ENCODE results near the gene NKX2-3.

Gene NKX2-3

DNA sequence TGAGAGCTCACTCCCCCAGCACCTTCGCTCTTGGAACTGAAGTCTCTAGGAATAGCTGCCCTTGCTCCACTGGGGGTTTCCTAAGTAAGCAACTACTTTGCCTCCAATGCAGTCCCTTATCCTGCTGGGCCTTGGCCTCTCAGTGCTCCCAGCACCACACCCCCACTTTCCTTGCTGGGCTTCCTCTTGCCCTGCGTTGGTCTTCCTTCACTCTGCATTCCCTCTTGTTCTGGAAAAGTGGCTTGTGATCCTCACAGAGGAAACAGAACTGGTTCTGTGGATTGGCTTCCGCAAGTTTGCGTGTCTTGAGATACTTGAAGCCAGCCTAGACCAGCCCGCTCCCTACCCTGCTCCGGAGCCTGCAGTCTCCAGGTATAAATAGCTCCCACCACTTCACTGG is 6.4 kb downstream of the NKX2-3 start:
- DNase-seq = no peak

DNA sequence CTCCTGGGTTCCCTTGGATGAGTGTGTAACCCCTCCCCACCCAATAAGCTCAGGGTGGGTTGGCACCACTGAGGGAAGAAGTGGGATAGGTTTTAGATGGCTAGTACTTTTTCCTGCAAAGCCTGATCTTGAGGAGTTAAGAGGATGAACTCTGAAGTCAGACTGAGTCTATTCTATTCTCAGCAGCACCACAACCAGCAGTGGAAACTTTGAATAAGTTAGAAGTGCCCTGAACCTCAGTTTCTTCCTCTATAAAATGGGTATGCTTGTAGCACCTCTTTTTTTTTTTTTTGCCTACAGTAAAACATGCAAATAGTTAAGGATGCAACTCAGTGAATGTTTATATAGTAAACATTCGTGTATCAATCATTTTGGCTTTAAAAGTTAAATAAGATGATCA is 7.1 kb downstream of the NKX2-3 start:
- DNase-seq = no peak

DNA sequence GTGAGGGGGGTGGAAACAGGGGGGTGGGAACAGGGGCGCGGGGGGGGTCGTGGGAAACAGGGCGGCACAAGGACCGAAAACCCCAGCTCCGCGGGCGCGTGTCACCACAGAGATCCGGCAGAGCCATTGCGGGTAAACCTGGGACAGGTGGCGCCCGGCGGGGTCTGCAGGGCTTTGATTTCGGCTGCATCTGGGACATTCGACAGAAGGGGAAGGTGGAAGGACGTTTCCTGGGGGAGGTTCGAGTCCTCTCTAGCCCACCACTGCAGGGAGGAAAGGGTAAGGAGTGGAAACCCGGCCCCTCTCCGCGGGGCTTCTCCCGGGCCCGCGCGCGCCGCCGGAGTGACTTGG is 7.5 kb downstream of the NKX2-3 start:
- DNase-seq = no peak

DNA sequence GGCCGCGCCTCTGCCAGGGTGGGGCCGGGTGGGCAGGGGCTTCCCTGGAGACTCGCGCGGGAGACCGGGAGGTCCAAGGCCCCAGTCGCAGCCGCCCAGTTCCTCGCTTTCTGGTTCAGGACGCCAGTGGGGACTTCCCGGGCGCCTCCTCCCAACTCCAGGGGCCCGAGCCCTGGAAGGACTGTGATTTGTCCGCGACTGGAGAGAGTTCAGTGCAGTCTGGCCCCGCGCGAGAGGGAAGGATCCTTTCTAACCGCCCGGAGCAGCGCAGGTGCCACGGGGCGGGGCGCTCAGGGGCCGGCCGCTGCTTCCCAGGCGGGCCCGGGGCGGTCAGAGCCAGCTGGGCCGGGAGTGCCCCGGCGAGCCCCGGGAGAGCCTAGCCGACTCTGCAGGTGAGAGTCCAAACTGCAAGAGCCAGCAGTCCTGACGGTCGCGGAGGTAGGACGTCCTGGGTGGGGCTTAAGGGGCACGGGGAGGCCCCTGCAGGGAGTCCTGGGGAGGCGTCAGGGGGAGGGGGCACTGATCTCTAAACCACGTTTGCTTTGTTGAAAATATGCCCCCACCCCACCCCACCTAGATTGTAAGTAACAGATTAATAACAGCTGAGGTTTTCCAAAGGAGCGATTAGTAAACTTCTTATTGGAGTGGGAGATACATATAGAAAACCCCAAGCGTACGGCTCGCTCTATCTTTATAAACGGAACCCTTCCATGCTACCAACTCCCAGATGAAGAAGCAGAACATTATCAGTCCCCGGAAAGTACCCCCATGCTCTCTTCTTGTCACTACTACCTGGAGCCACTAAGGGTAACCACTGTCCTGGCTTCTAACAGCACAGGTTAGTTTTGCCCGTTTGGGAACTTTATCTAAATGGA is 8.2 kb downstream of the NKX2-3 start:
- DNase-seq = no peak

DNA sequence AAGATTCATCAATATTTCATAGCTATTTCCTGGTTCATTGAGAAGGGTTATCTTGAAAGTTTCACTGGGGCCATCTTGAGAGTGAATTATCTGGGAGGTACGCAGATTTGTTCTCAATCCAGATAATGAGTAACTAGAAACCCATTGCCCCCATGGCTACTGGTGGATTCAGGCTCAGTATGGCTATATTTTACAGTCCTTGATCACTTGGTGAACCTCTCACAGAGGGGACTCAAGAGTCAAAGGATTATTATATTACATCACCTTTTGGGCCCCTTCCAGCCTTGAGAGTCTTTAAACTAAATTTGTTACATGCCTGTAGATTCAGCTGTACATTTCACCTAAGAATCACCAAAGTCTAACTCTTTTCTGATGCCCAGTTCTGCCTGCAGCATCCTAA is 11.6 kb downstream of the NKX2-3 start:
- no peak for DNase-seq

DNA sequence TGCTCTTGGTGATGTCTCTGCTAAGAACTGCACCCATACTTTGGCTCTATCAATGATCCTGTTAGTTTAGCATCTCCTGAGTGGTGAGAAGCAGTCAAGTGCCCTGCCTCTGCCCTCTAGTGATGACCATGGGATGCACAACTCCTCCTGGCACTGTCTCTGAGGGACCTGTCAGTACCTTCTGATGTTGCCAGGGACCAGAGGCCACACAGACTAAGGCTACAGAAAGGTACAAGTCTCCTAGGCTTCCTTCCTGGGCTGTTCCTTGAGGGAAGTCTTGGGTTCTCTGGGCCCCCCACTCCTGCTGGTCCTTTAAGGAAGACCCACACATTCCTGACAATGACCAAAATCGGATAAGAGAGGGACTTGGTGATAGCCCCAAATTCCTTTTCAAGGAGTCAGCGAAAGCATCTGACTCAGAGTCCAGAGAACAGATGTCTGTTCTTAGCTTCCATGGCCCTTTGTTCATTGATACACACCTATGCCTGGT is 15.3 kb downstream of the NKX2-3 start:
- DNase-seq = no peak

DNA sequence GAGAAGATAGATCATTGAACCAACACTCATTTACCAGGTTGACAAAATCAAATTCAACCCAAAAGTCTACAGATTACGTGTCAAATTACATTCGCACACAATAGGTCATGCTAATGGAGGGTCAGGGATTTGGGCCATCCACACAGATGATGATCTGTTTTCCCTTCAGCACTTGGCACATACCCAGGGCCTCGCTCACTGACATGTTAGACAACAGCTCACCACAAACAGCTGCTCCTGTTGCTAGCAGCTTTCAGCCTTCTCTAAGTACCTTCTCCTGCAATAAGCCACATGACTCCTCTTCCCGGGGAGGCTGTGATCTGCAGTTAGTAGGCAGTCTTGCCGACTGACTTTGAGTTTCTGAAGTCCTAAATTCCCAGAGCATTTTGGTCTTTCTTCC is 18.4 kb downstream of the NKX2-3 start:
- no peak for DNase-seq

DNA sequence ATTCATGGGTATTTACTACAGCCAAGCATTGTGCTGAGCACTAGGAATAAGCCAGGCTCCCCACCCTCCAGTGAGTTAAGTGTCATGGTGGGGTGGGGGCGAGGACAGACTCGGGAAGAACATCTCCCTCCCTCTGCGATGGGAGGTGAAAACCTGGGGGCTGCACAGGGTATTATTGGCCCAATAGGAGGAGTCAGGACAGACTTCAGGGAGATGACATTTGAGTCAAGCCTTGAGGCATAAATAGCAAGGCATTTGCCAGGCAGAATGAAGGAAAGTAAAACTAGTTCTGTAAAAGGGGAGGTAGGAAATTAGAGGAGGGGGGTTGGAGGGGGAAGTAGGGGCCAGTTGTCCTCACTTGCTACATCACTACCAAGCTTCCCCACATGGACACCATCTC is 18.9 kb downstream of the NKX2-3 start:
- DNase-seq = no peak

DNA sequence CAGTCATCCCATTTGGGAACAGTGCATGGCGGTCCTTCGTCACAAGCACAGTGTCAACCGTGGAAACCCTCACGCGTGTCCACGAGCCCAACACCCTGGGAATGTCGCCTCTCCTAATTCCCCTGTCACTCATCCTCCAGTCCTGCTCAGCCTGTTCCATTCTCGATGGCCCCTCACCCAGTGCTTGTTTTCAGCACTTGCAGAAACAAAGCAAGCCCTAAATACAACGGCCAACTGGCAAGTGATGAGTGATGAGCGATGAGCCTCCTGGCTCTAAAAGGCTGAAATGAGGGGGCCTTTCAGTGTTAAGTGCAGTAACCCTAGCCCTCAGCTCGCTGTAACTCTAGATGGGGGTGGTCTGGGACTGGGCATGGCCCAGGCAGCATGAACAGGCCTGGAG is 22.6 kb downstream of the NKX2-3 start:
- no peak for DNase-seq

DNA sequence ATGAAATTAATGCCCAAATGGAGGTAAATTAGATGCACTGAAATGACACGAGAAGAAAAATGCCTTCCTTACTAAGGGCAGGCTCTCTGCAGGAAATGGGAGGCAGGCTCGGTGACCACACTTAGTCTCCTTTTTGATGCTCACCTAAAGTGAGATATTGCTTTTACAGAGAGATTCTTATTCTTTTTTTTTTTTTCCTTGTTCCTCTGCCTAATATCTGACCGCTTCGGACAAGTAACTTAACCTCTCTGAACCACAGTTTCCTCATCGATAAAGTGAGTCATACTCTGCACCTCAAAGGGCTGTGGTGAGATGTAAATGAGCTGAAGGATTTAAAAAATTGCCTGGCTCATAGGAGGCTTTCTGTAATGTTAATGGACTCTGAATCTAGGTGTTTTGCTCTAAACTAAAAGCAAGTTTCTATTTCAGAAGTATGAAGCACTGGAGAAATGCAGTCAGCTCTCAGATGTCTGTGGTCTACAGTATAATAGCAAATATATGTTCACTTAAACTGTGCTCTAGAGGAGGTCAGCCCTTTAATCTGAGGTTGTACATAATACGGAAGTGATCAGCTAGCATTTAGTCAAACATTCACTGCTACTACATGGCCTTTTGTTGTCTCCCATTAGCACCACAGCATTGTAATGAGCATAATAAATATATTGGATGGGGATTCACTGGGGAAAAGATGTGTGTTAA is 23.2 kb downstream of the NKX2-3 start:
- DNase-seq = no peak

DNA sequence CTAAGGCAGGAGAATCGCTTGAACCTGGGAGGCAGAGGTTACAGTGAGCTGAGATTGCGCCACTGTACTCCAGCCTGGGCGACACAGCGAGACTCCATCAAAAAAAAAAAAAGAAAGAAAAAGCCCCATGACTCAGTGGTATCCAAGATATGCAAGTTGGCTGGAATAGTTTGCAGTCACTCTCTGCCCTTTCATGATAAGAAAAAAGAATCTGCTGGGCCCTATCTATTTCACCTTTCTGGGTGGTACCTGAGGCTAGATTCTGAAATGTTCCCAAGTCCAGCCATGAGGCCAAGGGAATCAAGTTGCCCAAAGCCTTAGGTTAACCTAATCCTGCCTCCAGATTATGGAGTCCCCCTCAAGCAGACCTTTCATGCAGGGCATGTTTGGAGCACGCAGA is 24.3 kb downstream of the NKX2-3 start:
- DNase-seq = no peak

DNA sequence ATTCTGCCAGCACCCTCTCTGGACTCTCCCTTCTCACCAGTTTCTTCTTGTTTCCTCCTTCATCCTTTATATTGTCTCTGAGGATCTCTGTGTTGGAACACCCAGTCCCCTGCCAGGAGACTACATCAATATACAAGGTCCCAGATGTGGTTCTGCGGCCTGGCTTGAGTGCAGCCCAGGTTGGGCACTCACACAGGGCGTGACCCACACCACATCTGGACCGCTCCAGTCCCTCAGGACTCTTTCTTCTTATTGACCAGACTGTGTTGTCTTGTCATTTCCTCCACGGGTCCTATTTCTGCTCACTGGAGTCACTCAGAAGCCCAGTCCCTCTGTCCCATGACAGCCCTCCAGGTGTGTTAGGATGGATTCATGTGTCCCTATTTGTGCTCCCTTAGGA is 26.0 kb downstream of the NKX2-3 start:
- no peak for DNase-seq

DNA sequence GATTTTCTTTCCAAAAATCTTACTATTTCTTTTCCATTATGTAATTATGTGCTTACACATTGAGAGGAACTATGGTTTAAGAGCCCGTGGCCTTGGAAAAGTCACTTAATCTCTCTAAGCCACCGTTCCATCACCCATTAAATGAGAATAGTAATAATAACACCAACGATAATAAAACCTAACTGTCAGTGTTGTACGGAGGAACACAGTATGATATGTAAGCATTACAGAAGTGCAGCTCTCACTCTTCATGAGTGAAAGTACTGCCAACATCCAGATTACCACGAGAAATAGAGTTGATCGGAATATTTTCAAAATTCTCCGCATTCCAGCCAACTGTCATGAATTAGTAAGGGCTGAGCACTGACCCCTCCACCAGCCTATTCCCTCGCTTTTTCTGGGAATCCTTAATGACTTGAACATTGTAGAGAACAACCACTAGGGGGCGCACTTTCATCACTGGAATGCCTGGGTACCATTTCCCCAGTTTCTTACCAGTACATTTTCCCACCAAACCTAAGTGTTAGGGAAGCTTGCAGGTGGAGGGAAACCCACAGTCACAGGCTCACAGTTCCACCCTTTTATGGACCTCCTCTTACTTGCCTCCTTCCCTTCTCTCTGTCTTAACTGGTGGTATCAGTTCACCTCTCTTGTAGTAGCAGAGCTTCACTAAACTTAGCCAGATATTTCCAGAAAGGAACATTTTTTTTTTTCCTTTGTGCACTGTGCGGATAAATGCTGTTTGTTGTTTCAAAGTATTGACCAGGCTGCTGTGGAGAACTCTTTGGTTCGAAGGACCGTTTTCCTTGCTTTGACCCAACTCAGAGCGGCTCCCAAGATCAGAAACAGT is 27.8 kb downstream of the NKX2-3 start:
- DNase-seq = peak; percentile 34

DNA sequence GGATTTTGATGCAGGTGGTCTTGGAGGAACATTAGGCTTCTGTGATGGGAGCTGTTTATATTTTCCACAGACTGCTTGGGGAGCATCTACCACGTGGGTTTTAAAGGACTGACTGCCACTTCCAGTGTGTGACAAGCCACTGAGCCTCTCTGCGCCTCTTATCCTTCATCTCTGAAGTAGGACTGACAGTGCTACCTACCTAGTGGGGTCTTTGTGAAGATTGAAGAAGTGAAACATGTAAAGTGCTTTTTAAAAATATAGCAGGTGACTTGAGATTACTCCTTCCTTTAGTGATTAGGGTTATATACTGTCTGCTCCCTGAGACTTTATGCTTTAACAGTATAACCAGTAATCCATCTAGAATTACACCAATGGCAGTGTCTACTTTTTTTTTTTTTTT is 29.9 kb downstream of the NKX2-3 start:
- no peak for DNase-seq

DNA sequence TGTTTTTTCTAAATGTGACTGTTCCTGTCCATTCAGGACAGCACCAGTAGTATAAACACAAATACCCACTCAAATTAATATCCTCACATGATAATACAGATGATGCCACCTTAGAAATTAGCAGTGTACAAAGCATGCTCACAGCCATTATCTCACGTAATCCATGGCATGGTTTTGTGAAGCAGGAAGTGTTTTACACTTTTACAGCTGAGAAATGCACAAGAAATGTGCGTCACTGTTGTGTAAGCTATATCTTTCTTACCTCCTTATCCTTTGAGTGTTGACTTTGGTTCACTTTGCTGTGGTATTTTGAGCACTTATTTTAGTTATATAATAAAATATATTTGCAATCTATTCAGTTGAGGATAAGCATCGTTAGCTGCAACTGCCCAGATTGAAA is 31.6 kb downstream of the NKX2-3 start:
- DNase-seq = no peak

DNA sequence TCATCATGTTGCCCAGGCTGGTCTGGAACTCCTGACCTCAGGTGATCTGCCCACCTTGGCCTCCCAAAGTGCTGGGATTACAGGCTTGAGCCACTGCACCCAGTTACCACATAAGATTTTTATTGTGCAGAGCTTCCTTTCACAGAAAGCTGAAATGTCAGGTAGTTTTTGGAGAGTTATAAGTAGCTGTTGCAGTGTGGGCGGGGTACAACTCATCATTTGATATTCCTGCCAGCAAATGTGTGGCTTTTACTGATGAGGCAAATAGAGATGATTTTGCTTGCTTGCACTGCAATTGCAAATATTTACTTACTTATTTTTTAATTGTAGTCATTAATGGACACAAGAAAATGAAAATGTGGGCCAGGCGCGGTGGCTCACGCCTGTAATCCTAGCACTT is 32.4 kb downstream of the NKX2-3 start:
- DNase-seq = no peak

DNA sequence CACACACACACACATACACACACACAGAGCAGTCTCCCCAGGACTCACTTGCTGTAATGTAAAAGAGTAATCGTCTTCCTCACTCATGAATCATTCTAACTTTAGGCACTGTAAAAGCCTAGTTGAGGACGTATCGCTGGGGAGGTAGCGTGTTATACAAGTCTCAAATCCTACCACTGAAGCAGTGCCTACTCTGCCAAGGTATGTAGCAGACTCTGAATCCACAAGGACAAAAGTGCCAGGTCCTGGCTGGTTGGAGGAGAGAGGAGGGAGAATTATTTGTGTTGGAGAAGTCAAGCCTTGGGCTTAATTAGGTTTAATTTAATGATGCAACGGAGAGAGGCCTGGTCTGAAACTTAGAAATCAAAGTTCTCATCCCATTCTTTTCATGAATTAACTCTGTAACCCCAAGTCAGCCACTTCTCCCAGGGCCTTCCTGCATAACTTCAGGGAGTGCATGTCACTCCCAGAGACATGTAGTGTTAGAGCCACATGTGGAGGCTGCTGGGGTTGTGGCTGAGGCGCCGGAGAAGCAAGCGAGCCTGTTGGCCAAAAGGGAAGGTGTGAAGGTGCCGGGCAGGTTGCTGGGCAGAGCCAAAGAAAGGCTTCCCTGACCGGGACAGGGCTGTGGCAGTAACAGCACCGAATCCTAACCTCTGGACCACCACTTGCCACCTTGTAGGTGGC is 36.7 kb downstream of the NKX2-3 start:
- DNase-seq = no peak

DNA sequence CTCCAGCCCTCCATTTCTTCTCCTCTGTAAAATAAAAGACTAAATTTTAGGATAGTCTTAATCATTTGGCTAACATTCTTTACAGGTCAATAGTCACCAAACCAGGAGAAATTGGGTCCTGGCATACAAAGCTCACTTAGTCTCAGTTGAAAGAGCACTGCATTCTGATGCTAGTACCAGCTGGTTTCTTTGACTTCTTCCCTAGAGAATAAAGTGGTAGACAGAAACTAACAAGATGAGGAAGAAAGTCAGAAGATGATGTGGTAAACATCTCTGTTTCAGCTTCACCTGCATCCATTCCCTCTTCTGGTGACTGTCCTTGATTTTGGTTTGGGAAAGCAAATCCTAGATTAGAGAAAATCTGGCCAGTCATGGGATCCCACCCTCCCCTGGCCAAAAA is 37.2 kb downstream of the NKX2-3 start:
- DNase-seq = no peak

DNA sequence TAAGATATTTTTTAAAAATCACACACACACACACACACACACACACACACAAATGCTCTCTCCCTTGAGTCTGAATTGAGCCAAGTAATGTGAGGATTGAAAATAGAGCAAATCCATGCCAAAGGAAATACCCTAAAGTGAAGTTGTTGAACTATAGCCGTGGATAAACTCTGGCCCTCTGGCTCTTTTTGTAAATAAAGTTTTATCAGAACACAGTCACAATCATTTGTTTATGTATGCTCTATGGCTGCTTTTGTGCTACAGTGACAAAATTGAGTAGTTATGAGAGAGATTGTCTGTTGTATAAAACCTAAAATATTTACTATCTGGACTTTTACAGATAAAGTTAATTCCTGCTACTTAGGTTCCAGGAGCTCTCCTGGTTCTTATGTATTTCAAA is 39.1 kb downstream of the NKX2-3 start:
- no peak for DNase-seq

DNA sequence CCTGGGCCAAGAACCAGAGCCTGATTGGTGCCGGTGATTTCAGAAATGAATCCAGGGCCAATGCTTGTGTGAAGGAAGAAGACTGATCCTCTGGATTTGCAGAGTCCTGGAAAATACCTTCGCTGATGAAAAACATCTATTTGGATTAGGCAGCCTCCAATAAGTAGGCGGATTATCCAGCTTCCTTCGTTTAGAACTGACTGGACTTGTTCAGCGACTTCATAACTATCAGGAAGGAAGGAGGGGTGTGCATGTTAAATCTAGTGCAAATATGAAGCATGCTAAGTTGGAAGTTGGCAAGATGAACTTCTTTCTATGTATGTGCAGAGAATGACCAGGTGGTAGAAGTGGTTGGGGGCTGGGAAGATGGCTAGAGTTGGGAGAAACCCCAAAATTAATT is 41.0 kb downstream of the NKX2-3 start:
- no peak for DNase-seq

DNA sequence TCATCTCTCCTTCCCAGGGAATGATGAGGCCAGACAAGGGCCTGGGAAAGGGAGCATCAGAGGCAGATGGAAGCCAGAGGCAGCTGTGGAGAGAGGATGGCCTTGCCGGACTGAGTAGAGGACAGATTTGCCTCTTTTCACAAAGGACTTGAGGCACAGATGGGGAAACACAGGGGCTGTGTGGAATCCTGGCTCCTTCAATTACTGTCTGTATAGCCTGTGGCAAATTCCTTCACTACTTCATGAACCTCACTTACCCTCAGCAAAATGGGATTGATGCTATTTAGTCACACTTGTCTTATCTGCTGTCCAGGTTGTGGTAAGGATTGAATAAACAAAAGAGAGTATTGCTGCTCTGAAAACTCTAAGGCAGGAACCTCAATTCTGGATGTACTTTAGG is 47.2 kb downstream of the NKX2-3 start:
- no peak for DNase-seq

DNA sequence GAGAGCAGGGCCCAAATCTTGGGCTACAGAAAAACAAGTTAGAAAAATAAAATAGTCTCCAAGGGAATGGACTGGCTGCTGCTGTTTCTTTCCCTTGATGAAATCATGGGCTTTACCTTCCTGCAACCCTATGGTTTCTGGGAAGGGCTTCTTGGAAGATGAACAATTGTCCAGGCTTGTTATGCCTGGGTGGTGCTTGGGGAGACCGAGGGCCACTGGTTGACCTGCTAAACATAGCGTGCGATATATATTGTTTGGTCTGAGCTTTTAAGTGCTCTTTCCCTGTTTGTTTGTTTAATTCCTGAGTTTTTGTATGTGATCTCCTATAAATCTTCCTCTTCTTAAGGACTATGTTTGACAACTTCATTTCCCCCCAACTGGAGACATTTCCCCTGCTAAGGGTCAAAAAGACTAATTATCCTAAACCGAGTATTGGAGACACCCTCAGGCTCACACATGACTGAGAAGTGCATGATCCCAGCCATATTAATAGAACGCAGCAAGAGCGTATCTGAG is 49.6 kb downstream of the NKX2-3 start:
- no peak for DNase-seq

DNA sequence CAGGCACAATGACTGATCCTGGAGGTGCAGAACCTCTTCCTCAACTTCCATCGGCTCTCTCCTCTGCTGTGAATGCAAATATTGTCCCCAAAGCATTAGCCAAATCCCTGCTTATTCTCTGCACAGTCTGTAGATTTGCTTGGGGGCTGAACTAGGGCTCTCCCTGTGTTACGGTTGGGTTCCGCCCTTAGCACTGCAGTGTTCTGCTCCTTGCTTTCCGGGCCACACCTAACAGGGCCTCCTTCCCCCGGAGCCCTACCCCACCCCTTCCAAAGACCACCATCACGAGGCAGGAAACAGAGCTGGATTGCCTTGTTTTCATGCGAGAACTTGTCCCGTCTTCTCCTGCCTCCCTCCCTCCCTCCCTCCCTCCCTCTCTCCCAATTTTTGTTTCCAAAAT is 50.9 kb downstream of the NKX2-3 start:
- no peak for DNase-seq

All from T-helper 9 cell (primary cell).